H1 (cell line): Measurements from ENCODE around the gene SKAP2. TPM values are rescaled to one million over a fixed set of nuclear protein-coding genes. Genes with fewer than 3 reads are reported as not detected.

Experiments
- CTCF ChIA-PET: fragments of 300-600 bp; sonication (Branson Sonifier 250); formaldehyde crosslinking; loops from one replicate; lab custom pipeline; 2021; ENCODE audit not compliant: partially characterized antibody; lab: Charles Lee
- POLR2A ChIA-PET: fragments of 300-600 bp; sonication (Branson Sonifier 250); formaldehyde crosslinking; loops from one replicate; lab custom pipeline; 2021; ENCODE audit warnings: inconsistent platforms; ENCODE audit not compliant: partially characterized antibody; lab: Charles Lee
- DNase-seq, 2 experiments: peaks; one replicate each; pipeline versions ENCODE4 v3.0.0 to v3.0.0-alpha.2; 2010 to 2022; ENCODE audit warnings: low spot score in 2 of 2, low read depth in 1 of 2, mixed read lengths in 1 of 2
- FAIRE-seq: peaks from 2 replicates; lab custom pipeline; 2011; peaks lifted over from hg19 to GRCh38; lab: Jason Lieb, UNC
- H2AFZ ChIP-seq: 2 replicates; pipeline ENCODE4 v1.8.1; 2012; ENCODE audit warnings: low read length, inconsistent platforms
- H2AK5ac ChIP-seq: 2 replicates; pipeline ENCODE4 v1.6.1; 2013; ENCODE audit warnings: low read depth, low read length
- H2BK120ac ChIP-seq: replicated peaks from 2 replicates; pipeline ENCODE3; 2013; ENCODE audit warnings: low read depth, low read length, inconsistent platforms
- H2BK12ac ChIP-seq: 2 replicates; pipeline ENCODE4 v1.6.1; 2013; ENCODE audit warnings: low read depth, low read length
- H2BK15ac ChIP-seq: 2 replicates; pipeline ENCODE4 v1.6.1; 2013; ENCODE audit warnings: low read length
- H2BK20ac ChIP-seq: 2 replicates; pipeline ENCODE4 v1.6.1; 2013; ENCODE audit warnings: low read length
- H2BK5ac ChIP-seq: 2 replicates; pipeline ENCODE4 v1.6.1; 2013; ENCODE audit warnings: low read depth, low read length
- H3K14ac ChIP-seq: 2 replicates; pipeline ENCODE4 v1.6.1; 2013; ENCODE audit warnings: inconsistent platforms; ENCODE audit not compliant: insufficient read length
- H3K18ac ChIP-seq: 2 replicates; pipeline ENCODE4 v1.6.1; 2013; ENCODE audit warnings: low read length; ENCODE audit errors: extremely low read depth
- H3K23ac ChIP-seq: 2 replicates; pipeline ENCODE4 v1.6.1; 2013; ENCODE audit warnings: inconsistent platforms; ENCODE audit not compliant: insufficient read length
- H3K23me2 ChIP-seq: 2 replicates; pipeline ENCODE4 v1.6.1; 2013; ENCODE audit warnings: low read depth, low read length
- H3K27ac ChIP-seq: 2 replicates; pipeline ENCODE4 v1.6.1; 2011; ENCODE audit warnings: low read depth, low read length, inconsistent platforms
- H3K27me3 ChIP-seq, 4 experiments: replicated peaks in 1 of 4; 1 replicate in 1 of 4; 2 replicates in 3 of 4; pipeline versions ENCODE4 v1.6.1 to v1.8.1; 2011 to 2013; ENCODE audit warnings: low read length in 3 of 4, mild to moderate bottlenecking in 3 of 4, inconsistent platforms in 2 of 4, mixed read lengths in 2 of 4, moderate library complexity in 1 of 4; ENCODE audit not compliant: control insufficient read depth in 3 of 4, insufficient read depth in 3 of 4; ENCODE audit errors: extremely low read depth in 1 of 4
- H3K36me3 ChIP-seq, 4 experiments: 2 replicates each; pipeline versions ENCODE4 v1.6.1 to v1.8.1; 2011 to 2013; ENCODE audit warnings: mild to moderate bottlenecking in 4 of 4, low read length in 3 of 4, moderate library complexity in 2 of 4, control low read depth in 1 of 4, inconsistent platforms in 1 of 4; ENCODE audit not compliant: insufficient read depth in 4 of 4, control insufficient read depth in 2 of 4
- H3K4ac ChIP-seq: replicated peaks from 2 replicates; pipeline ENCODE3; 2013; ENCODE audit warnings: low read length, low read depth, mixed read lengths, inconsistent platforms; ENCODE audit not compliant: insufficient read length
- H3K4me1 ChIP-seq, 4 experiments: replicated peaks in 1 of 4; 1 replicate in 1 of 4; 2 replicates in 3 of 4; pipeline versions ENCODE4 v1.6.1 to v1.8.1; 2011 to 2013; ENCODE audit warnings: low read length in 3 of 4, inconsistent platforms in 2 of 4, mixed read lengths in 1 of 4; ENCODE audit not compliant: insufficient read depth in 4 of 4, control insufficient read depth in 3 of 4
- H3K4me2 ChIP-seq, 2 experiments: 2 replicates each; pipeline versions ENCODE4 v1.6.1 to v1.8.1; 2011 to 2013; ENCODE audit warnings: low read depth in 2 of 2, low read length in 2 of 2, control low read depth in 1 of 2, inconsistent platforms in 1 of 2, mild to moderate bottlenecking in 1 of 2; ENCODE audit not compliant: insufficient read depth in 1 of 2
- H3K4me3 ChIP-seq, 4 experiments: fragments of 200-600, 300-600 bp in 1 of 4; sonication (generic), shearing (Covaris generic), sonication (Bioruptor Twin) in 1 of 4; 2 replicates each; pipeline versions ENCODE4 v1.5.1 to v1.8.1; 2011 to 2016; ENCODE audit warnings: low read length in 4 of 4, low read depth in 3 of 4, control low read depth in 2 of 4, inconsistent platforms in 2 of 4, mild to moderate bottlenecking in 2 of 4, mixed read lengths in 1 of 4, moderate library complexity in 1 of 4; ENCODE audit not compliant: insufficient read depth in 2 of 4; ENCODE audit errors: extremely low read depth in 1 of 4
- H3K56ac ChIP-seq: replicated peaks from 2 replicates; pipeline ENCODE3; 2013; ENCODE audit warnings: low read depth, mild to moderate bottlenecking, mixed read lengths, low read length, inconsistent platforms; ENCODE audit not compliant: insufficient read length
- H3K79me1 ChIP-seq: 2 replicates; pipeline ENCODE4 v1.6.1; 2013; ENCODE audit warnings: low read depth, low read length, control low read depth
- H3K79me2 ChIP-seq, 2 experiments: 2 replicates each; pipeline versions ENCODE4 v1.6.1 to v1.8.1; 2012 to 2013; ENCODE audit warnings: low read length in 2 of 2, mild to moderate bottlenecking in 2 of 2, inconsistent platforms in 1 of 2; ENCODE audit not compliant: insufficient read depth in 2 of 2, control insufficient read depth in 1 of 2
- H3K9ac ChIP-seq, 4 experiments: replicated peaks in 1 of 4; 1 replicate in 1 of 4; 2 replicates in 3 of 4; pipeline versions ENCODE4 v1.6.1 to v1.8.1; 2011 to 2013; ENCODE audit warnings: low read depth in 3 of 4, low read length in 3 of 4, control low read depth in 2 of 4, mild to moderate bottlenecking in 2 of 4, moderate library complexity in 2 of 4, inconsistent platforms in 1 of 4; ENCODE audit errors: extremely low read depth in 1 of 4
- H3K9me3 ChIP-seq, 2 experiments: 2 replicates each; pipeline versions ENCODE4 v1.6.1 to v1.8.1; 2012 to 2013; ENCODE audit warnings: mild to moderate bottlenecking in 2 of 2, moderate library complexity in 2 of 2, control low read depth in 1 of 2, inconsistent platforms in 1 of 2, low read depth in 1 of 2, low read length in 1 of 2, mixed read lengths in 1 of 2; ENCODE audit not compliant: insufficient read depth in 2 of 2
- H4K20me1 ChIP-seq, 2 experiments: replicated peaks in 1 of 2; 2 replicates each; pipeline versions ENCODE3 to v1.8.1; 2011 to 2013; ENCODE audit warnings: inconsistent platforms in 2 of 2, low read length in 2 of 2, mild to moderate bottlenecking in 1 of 2; ENCODE audit not compliant: insufficient read depth in 2 of 2, control insufficient read depth in 1 of 2
- H4K5ac ChIP-seq: 2 replicates; pipeline ENCODE4 v1.6.1; 2013; ENCODE audit warnings: low read length, low read depth, mixed read lengths, inconsistent platforms; ENCODE audit not compliant: insufficient read length
- H4K8ac ChIP-seq: 2 replicates; pipeline ENCODE4 v1.8.0; 2013; ENCODE audit warnings: mild to moderate bottlenecking, moderate library complexity, low read length, inconsistent platforms; ENCODE audit not compliant: insufficient read depth; ENCODE audit errors: extremely low read depth
- H4K91ac ChIP-seq: replicated peaks from 2 replicates; pipeline ENCODE3; 2013; ENCODE audit warnings: low read length, mixed read lengths, inconsistent platforms; ENCODE audit not compliant: insufficient read length
- BRCA1 ChIP-seq: IDR thresholded peaks from 2 replicates; pipeline ENCODE4 v1.6.1; 2012; ENCODE audit warnings: low read depth, low read length, improper control_type of control experiment
- CTBP2 ChIP-seq: IDR thresholded peaks from 2 replicates; pipeline ENCODE4 v1.7.0; 2011; ENCODE audit warnings: borderline replicate concordance, mild to moderate bottlenecking, moderate library complexity, mixed read lengths, low read length; ENCODE audit not compliant: insufficient read depth, insufficient read length
- CTCF ChIP-seq, 3 experiments: IDR thresholded peaks; 1 replicate in 2 of 3; 2 replicates in 1 of 3; pipeline versions ENCODE4 v1.5.1 to v1.6.1; 2011; ENCODE audit warnings: low read length in 3 of 3, mild to moderate bottlenecking in 3 of 3, inconsistent platforms in 2 of 3, low read depth in 1 of 3, moderate library complexity in 1 of 3; ENCODE audit not compliant: insufficient read depth in 1 of 3; ENCODE audit errors: control extremely low read depth in 1 of 3
- FOSL1 ChIP-seq: IDR thresholded peaks from 2 replicates; pipeline ENCODE4 v1.6.1; 2011; ENCODE audit warnings: mild to moderate bottlenecking, low read depth, low read length, moderate library complexity; ENCODE audit not compliant: insufficient read depth
- HDAC2 ChIP-seq, 2 experiments: fragments of 300-600 bp in 1 of 2; sonication (generic) in 1 of 2; IDR thresholded peaks; 2 replicates each; pipeline ENCODE4 v1.6.1; 2011 to 2012; ENCODE audit warnings: low read depth in 2 of 2, low read length in 2 of 2, mild to moderate bottlenecking in 2 of 2, moderate library complexity in 2 of 2, borderline replicate concordance in 1 of 2, inconsistent platforms in 1 of 2
- NRF1 ChIP-seq: IDR thresholded peaks from 2 replicates; pipeline ENCODE4 v1.6.1; 2011; ENCODE audit warnings: mild to moderate bottlenecking, low read depth, low read length, improper control_type of control experiment
- PHF8 ChIP-seq: fragments of 200-600 bp; sonication (generic); conservative IDR thresholded peaks from 2 replicates; pipeline ENCODE4 v1.7.1; 2012; ENCODE audit warnings: low read depth, mild to moderate bottlenecking, inconsistent platforms, low read length, moderate library complexity
- SP1 ChIP-seq: IDR thresholded peaks from 2 replicates; pipeline ENCODE4 v1.6.1; 2011; ENCODE audit warnings: low read depth, low read length
- SRF ChIP-seq: IDR thresholded peaks from 2 replicates; pipeline ENCODE4 v1.6.1; 2011; ENCODE audit warnings: mild to moderate bottlenecking, low read depth, low read length, moderate library complexity
- SUZ12 ChIP-seq: fragments of 200-600 bp; sonication (generic); IDR thresholded peaks from 2 replicates; pipeline ENCODE4 v1.6.1; 2012; ENCODE audit warnings: mild to moderate bottlenecking, inconsistent platforms, low read length, moderate library complexity, mixed read lengths
- ZNF274 ChIP-seq: IDR thresholded peaks from 2 replicates; pipeline ENCODE4 v1.7.0; 2012; ENCODE audit warnings: low read length, borderline replicate concordance; ENCODE audit errors: extremely low read depth
- WGBS, 2 experiments: shearing (Covaris generic) in 1 of 2; methylation state at CpG; one replicate each; pipeline versions ENCODE4 v1.1.6 to v1.1.7; 2013 to 2015; ENCODE audit warnings: low lambda C conversion rate in 2 of 2, mixed read lengths in 2 of 2, inconsistent platforms in 1 of 2, low coverage in 1 of 2, missing lambda C conversion rate in 1 of 2; ENCODE audit not compliant: insufficient replicate concordance in 2 of 2, insufficient coverage in 1 of 2, insufficient read length in 1 of 2; ENCODE audit errors: extremely low coverage in 1 of 2, missing lambda C conversion rate in 1 of 2; 5-methylcytosine and 5-hydroxymethylcytosine counted together
- polyA plus RNA-seq, 7 experiments: library from polyadenylated mRNA; depleted of rRNA in 3 of 7; stranded (reverse) in 5 of 7; unstranded in 2 of 7; fragments of >200 nt in 5 of 7; fragments of 200-250 nt in 2 of 7; gene quantifications; 1 replicate in 5 of 7; 2 replicates in 1 of 7; 4 replicates in 1 of 7; pipeline versions ENCODE4 v1.2.1 to v1.2.3, GENCODE V29; 2011 to 2013; ENCODE audit warnings: missing spikeins in 2 of 7, mixed read lengths in 2 of 7
- total RNA-seq: library from RNA; stranded (reverse); fragmentation: NEBNext Ultra II Directional; extraction: Animal tissue kit (Norgen Biotek cat#: 25700); gene quantifications from 2 replicates; pipeline ENCODE4 v1.2.1, GENCODE V29; 2021

SKAP2 gene
- total and polyA plus RNA-seq, 2 of the 8 experiments (the other 6 are each of a cell fraction or from before 2014, with no cell fraction given), result 0.53 to 5.1 TPM

- no peak overlapping the region; the same call in 1 of the 2 replicates for H3K18ac ChIP-seq
- no peak overlapping the region for H2BK12ac ChIP-seq
- WGBS, 2 experiments, result 80% methylated on average over 1 of the region's 2 CpGs; no CpG with 5 or more reads in 1 of the 2 experiments
- H2BK120ac ChIP-seq, result no peak overlapping the region
- no peak overlapping the region for H2BK20ac ChIP-seq
- H3K23me2 ChIP-seq, result no peaks in the 10 kb centered on the region
- CTCF ChIA-PET, result interaction anchor here (0.9 to 2.2 kb wide), 8 partner anchors 17 to 734 kb away, joined by 3 to 5 read pairs (median 3); no protein-coding TSS in a partner anchor
- H3K9ac ChIP-seq, result no peak overlapping the region
- H3K14ac ChIP-seq, result no peak overlapping the region
- no peak overlapping the region for H4K8ac ChIP-seq
- H3K27ac ChIP-seq, result no peak overlapping the region
- H3K36me3 ChIP-seq, result no peaks in the 10 kb centered on the region
- H3K4me2 ChIP-seq, result no peak overlapping the region
- H3K4ac ChIP-seq, result no peak overlapping the region
- H2AFZ ChIP-seq, result no peak overlapping the region
- no peak overlapping the region for H2BK5ac ChIP-seq
- no peak overlapping the region for H2BK15ac ChIP-seq
- no peak overlapping the region for H3K4me3 ChIP-seq
- DNase-seq (no peak), FAIRE-seq (no peak)
- no peaks in the 10 kb centered on the region for H3K79me1 ChIP-seq
- no peak overlapping the region for H4K91ac ChIP-seq
- no peak overlapping the region for H4K5ac ChIP-seq
- H3K4me1 ChIP-seq, result no peaks in the 10 kb centered on the region
- H4K20me1 ChIP-seq, result no peaks in the 10 kb centered on the region
- POLR2A ChIA-PET, result no interaction called here
- H3K56ac ChIP-seq, result no peak overlapping the region
- H3K79me2 ChIP-seq, result no peaks in the 10 kb centered on the region
- no peaks in the 10 kb centered on the region; a peak in 1 of 7 replicates for H3K27me3 ChIP-seq
- H3K9me3 ChIP-seq, result no peaks in the 10 kb centered on the region
- no peak overlapping the region for H3K23ac ChIP-seq
- no peak overlapping the region for H2AK5ac ChIP-seq
- no peak for TF ChIP-seq ZNF274
- TF ChIP-seq CTCF (IDR thresholded peaks at IDR 0.05; ENCODE audit: control extremely low read depth in 1 of 3, insufficient read depth in 1 of 3, low read depth in 1 of 3, low read length in 3 of 3), result no peak
- TF ChIP-seq NRF1, result no peak
- TF ChIP-seq HDAC2 (IDR thresholded peaks at IDR 0.05; ENCODE audit: borderline replicate concordance in 1 of 2, low read depth in 2 of 2, low read length in 2 of 2), result no peak
- TF ChIP-seq SP1, result no peak
- no peak for TF ChIP-seq SRF
- TF ChIP-seq CTBP2, result no peak
- TF ChIP-seq SUZ12, result no peak
- TF ChIP-seq FOSL1, result no peak
- TF ChIP-seq BRCA1, result no peak
- no peak for TF ChIP-seq PHF8
Measured at GRCh38 chr7:26626687-26627086, 237.7 kb downstream of the SKAP2 start.
